HG03060 (cell line): ENCODE results near the gene CNTN2.

Source experiments
- ATAC-seq: cut with Tn5 transposase; IDR thresholded peaks from one replicate; pipeline ENCODE4 v1.9.1; 2021; ENCODE audit warnings: low read depth, moderate number of reproducible peaks; ENCODE audit not compliant: unreplicated experiment

The CNTN2 gene

DNA sequence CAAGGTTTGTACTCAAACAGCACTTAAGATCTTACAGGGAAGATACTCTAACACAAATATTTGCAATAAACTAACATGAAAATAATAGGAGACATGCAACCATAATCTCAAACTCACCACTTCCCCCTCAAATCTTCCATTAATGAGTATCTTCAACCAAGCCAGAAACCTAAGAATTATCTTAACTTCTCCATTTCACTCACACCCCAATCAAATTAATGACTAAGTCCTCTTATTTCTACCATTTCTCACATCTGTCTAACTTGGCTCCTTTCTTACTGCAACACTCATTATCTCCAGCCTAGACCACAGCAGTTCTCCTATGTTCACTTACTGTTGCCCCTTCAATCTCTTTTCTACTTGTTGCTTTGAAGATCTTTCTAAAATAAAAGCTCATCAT lies 68.3 kb downstream of the CNTN2 start:
- no peak for ATAC-seq

DNA sequence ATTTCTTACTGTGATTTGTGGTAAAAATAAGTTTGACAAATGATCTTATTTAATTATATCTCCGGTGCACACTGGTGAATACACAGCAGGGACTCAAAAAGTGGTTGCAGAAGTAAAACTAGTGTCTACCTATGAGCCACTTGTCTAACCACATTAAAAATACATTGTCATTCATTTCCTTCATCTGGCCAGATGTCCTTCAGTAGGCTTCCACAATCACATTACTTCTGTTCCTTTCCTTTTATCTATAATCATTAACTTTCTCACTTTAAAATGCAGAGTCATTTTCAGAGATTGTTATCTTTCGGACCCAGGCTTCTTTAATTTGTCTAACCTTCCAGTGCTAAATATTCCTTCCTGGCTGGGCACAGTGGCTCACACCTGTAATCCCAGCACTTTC lies 75.7 kb downstream of the CNTN2 start:
- ATAC-seq: no peak

DNA sequence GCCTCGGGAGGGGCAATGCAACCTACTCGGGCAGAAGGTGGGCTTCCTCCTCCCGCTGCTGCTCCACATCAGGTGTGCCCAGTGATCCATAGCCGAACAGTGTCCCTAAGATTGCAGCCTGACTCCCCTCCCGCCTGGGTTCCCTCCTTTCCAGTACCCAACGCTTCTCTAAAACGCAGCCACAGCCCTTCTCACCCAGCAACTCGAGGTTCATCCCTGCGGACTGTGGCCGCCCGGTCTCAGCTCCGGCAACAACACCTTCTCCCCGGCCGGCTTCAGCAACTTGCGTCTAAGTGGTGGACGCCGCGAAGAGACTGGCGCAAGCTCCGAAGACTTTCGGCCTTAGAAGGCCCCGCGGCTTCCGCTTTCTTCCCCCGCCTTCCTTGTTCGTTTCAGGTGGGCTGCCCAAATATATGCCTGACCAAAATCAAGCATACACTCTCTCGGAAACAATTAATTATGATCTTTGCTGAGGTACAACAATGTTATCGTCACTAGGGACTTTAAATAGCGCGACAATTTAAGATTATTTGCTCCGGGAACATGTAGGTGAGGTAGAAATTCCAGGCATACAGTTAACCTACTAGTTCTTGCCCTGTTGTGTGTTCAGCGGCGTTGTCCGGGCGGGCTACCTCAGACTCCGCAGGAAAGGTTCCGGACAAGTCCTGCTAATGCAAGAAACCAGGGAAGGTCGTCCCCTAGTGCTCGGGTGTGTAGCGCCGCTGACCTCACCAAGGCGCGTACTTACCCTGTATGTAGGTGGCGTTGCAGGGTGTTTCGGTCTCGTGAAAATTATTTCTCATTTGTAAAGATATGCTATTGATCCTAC lies 78.9 kb downstream of the CNTN2 start, which contains the start of gene RBBP5:
RBBP5 (minus strand) TSS at position 319 of the 829 bp plus-strand sequence; CDS start at position 214, 105 bp downstream.
- peak; percentile 79 for ATAC-seq

DNA sequence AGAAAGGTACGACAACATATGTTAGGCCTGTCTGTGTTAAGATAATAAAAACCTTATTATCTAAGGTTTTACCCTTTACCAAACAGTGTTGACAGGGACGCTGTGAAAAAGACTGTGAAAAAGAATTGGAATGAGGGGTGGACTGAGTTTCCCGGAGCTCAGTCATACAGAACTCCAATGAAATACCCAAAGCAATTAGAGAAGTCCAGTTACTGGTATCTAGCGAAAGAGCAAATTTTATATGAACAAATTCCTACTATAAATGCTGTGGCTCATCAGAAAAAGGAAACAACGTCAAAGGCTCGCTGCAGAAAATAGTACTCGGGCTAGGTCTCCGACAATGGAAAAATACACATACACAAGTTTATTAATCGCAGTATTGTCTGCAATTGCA lies 79.5 kb downstream of the CNTN2 start:
- no peak for ATAC-seq

DNA sequence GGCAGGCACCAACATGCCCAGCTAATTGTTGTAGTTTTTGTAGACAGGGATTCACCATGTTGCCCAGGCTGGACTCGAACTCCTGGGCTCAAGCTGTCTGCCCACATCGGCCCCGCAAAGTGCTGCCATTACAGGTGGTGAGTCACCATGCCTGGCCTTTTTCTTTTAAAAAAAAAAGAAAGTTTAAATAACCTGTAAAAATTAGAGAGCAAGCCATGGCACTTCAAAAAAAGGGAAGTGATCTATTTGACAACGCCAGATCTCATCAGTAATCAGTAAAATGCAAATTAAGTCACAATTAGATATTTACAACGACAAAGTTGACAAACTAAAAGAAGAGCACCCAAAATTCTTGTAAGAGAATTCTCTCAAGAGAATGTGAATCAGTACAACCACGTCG lies 81.7 kb downstream of the CNTN2 start:
- no peak for ATAC-seq

DNA sequence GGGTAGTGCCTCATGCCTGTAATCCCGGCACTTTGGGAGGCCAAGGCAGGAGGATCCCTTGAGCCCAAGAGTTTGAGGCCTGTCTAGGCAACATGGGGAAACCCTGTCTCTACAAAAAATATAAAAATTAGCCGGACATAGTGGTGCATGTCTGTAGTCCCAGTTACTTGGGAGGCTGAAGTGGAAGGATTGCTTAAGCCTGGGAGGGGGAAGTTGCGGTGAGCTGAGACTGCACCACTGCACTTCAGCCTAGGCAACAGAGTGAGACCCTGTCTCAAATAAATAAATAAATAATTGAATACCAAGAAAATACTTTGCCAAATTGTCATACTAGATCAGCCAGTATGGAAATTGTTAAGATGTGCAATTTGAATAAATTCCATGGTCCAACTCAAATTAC lies 84.6 kb downstream of the CNTN2 start:
- no peak for ATAC-seq
